OCI-LY1 (cell line): Measurements from ENCODE around the gene IFNB1.

Experiments used
- EZH2 ChIP-seq: fragments of 200-600 bp; sonication (generic), shearing (Covaris generic); IDR thresholded peaks from 2 replicates; pipeline ENCODE4 v1.8.0; 2017; ENCODE audit warnings: borderline replicate concordance, mixed run types, mild to moderate bottlenecking, antibody characterized with exemption, low read length, moderate library complexity, mixed read lengths
- TF ChIP-seq, protein P1 (sequence below): fragments of 200-600 bp; sonication (generic), shearing (Covaris generic); IDR thresholded peaks from 2 replicates; pipeline ENCODE4 v1.5.1; 2017; ENCODE audit warnings: mild to moderate bottlenecking, antibody characterized with exemption, low read length, moderate library complexity, mixed read lengths

DNA sequence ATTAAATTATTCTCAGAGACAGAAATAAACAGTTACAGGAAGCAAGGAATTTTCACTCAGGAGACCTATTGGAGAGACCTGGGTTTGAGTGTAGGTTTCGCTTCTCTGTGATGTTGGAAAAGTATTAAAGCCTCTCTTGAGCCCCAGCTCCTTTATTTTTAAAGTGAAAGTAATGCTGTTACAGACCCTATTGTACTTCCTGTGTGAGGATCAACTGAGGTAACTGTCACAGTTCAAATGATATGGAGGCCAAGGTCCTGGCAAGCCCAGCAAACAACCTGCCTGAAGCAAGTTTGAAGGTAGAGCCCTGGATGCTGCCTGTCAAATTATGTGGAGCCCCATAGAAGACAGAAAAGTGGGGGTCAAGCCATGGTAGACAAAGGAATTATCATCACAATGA is 38.4 kb downstream of the IFNB1 start:
- no peak for TF ChIP-seq EZH2
- TF ChIP-seq, protein P1, sequence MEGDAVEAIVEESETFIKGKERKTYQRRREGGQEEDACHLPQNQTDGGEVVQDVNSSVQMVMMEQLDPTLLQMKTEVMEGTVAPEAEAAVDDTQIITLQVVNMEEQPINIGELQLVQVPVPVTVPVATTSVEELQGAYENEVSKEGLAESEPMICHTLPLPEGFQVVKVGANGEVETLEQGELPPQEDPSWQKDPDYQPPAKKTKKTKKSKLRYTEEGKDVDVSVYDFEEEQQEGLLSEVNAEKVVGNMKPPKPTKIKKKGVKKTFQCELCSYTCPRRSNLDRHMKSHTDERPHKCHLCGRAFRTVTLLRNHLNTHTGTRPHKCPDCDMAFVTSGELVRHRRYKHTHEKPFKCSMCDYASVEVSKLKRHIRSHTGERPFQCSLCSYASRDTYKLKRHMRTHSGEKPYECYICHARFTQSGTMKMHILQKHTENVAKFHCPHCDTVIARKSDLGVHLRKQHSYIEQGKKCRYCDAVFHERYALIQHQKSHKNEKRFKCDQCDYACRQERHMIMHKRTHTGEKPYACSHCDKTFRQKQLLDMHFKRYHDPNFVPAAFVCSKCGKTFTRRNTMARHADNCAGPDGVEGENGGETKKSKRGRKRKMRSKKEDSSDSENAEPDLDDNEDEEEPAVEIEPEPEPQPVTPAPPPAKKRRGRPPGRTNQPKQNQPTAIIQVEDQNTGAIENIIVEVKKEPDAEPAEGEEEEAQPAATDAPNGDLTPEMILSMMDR = no peak
